ENCODE measurements around the gene SLC16A11. TPM values are rescaled to one million over a fixed set of nuclear protein-coding genes. Genes with fewer than 3 reads are reported as not detected.

The SLC16A11 gene
- total and polyA plus RNA-seq, 10 of the 15 experiments (the other 5 are each of a cell fraction or from before 2014, with no cell fraction given), result 0.11 to 2.7 (median 0.84) TPM

GRCh38 chr17:7079581-7080455, 35.9 kb upstream of the SLC16A11 start, which contains the start of gene CLEC10A:
Gene CLEC10A (minus strand): TSS chr17:7080251. CDS start chr17:7078812, 1,439 bp downstream.
- Histone ChIP-seq H3K9me3 (replicated peaks; ENCODE audit: control insufficient read depth, insufficient read depth, low read length) (no peaks in the 10 kb centered on the region), H3K27ac (ENCODE audit: control insufficient read depth, insufficient read depth) (no peak within 1 kb of the TSS), H2AFZ (ENCODE audit: control insufficient read depth, low read depth, low read length) (no peak within 1 kb of the TSS), H3K27me3 (replicated peaks in 1 of 2; ENCODE audit: control insufficient read depth in 2 of 2, insufficient read depth in 2 of 2, low read length in 1 of 2) (no peaks in the 10 kb centered on the region), H3K4me2 (ENCODE audit: control insufficient read depth, insufficient read depth) (no peak within 1 kb of the TSS), H3K9ac (ENCODE audit: control insufficient read depth, insufficient read depth, low read length) (no peak within 1 kb of the TSS), H3K4me1 (ENCODE audit: control insufficient read depth, insufficient read depth, low read length) (no peaks in the 10 kb centered on the region), H3K36me3 (ENCODE audit: control insufficient read depth in 2 of 2, insufficient read depth in 2 of 2, low read length in 1 of 2) (no peaks in the 10 kb centered on the region), H3K79me2 (ENCODE audit: control insufficient read depth, insufficient read depth, low read length) (no peaks in the 10 kb centered on the region), H3K4me3 (no peak within 1 kb of the TSS), H4K20me1 (ENCODE audit: control insufficient read depth, insufficient read depth) (no peaks in the 10 kb centered on the region)
- BruUV-seq (replicated peaks), result no TSS peak
- in situ Hi-C loops (cut with MboI) (no loop called here), intact Hi-C loops (cut with micrococcal nuclease; ENCODE audit: unreplicated experiment) (no loop called here)
- 45% methylated on average over 15 of the region's 15 CpGs for WGBS (ENCODE audit: insufficient coverage, insufficient replicate concordance, low lambda C conversion rate, missing lambda C conversion rate)
- ChIA-PET POLR2A (no interaction called here), CTCF (interaction anchor here (0.9 to 1.2 kb wide), 2 partner anchors 14 to 57 kb away, joined by 3 read pairs; no protein-coding TSS in a partner anchor), SMC1A (ENCODE audit: uncharacterized antibody, unreplicated experiment) (no interaction called here), RAD21 (ENCODE audit: unreplicated experiment) (no interaction called here)
- DNase-seq (ENCODE audit: low read depth, low spot score) (no peak), ATAC-seq (no peak), FAIRE-seq (no peak)
- TF ChIP-seq GABPA (IDR thresholded peaks at IDR 0.05; ENCODE audit: low read depth) (no peak), CHD4 (IDR thresholded peaks at IDR 0.05) (no peak), ZBTB4 (CRISPR knock-in tag; IDR thresholded peaks at IDR 0.05) (no peak), SIX5 (IDR thresholded peaks at IDR 0.05; ENCODE audit: low read depth, low read length, severe bottlenecking) (no peak), CBX5 (IDR thresholded peaks at IDR 0.05; ENCODE audit: low read depth) (no peak), STAT3 (IDR thresholded peaks at IDR 0.05; ENCODE audit: low read depth, low read length) (no peak), NFIC (IDR thresholded peaks at IDR 0.05; ENCODE audit: low read depth, low read length) (no peak), DPF2 (IDR thresholded peaks at IDR 0.05) (no peak), NR2F1 (conservative IDR thresholded peaks at IDR 0.05) (no peak), WRNIP1 (IDR thresholded peaks at IDR 0.05; ENCODE audit: borderline replicate concordance, low read depth, low read length) (no peak), POLR2A (IDR thresholded peaks at IDR 0.05; ENCODE audit: low read depth, low read length) (no peak)

Data from GM12878 (cell line).